HepG2 (cell line): ENCODE results near the gene SIAH2. TPM values are rescaled to one million over a fixed set of nuclear protein-coding genes. Genes with fewer than 3 reads are reported as not detected.

ENCODE experiments used
- ATAC-seq: fragments of 200-7000 bp; cut with Tn5 transposase; 3 replicates; pipeline ENCODE4 v1.9.1; 2020; ENCODE audit warnings: mild to moderate bottlenecking, moderate library complexity
- BruUV-seq: library from RNA; stranded (reverse); fragments of 400-500 nt; replicated peaks from 2 replicates; lab custom pipeline; 2021; lab: Mats Ljungman, UMichigan
- CTCF ChIA-PET: fragments of 300-600 bp; formaldehyde crosslinking; extraction: SDS; loops from one replicate; lab custom pipeline; 2021; ENCODE audit warnings: low total read pairs, inconsistent platforms, low intra/inter-chr PET ratio; lab: Yijun Ruan, JAX
- POLR2A ChIA-PET: fragments of 350-600 bp; sonication (Branson Sonifier 250); formaldehyde crosslinking; loops from one replicate; lab custom pipeline; 2020; ENCODE audit warnings: antibody characterized with exemption, inconsistent platforms; lab: Yijun Ruan, JAX
- DNase-seq: peaks from one replicate; pipeline ENCODE4 v3.0.0-alpha.2; 2015; ENCODE audit warnings: low spot score
- FAIRE-seq: peaks from 3 replicates; lab custom pipeline; 2011; peaks lifted over from hg19 to GRCh38; lab: Jason Lieb, UNC
- H2AFZ ChIP-seq: one replicate; pipeline ENCODE4 v1.6.1; 2011; ENCODE audit warnings: low read length, inconsistent platforms
- H3K27ac ChIP-seq: fragments of 300-600 bp; 3 replicates; pipeline ENCODE4 v1.8.0; 2011; ENCODE audit warnings: mixed run types, mild to moderate bottlenecking, mixed read lengths, low read length, inconsistent platforms; ENCODE audit not compliant: insufficient read depth; ENCODE audit errors: extremely low read length
- H3K27me3 ChIP-seq, 2 experiments: fragments of 200-600 bp in 1 of 2; 2 replicates in 1 of 2; 3 replicates in 1 of 2; pipeline versions ENCODE4 v1.6.0 to v1.8.0; 2011; ENCODE audit warnings: low read length in 2 of 2, mild to moderate bottlenecking in 2 of 2, moderate library complexity in 2 of 2, inconsistent platforms in 1 of 2; ENCODE audit not compliant: insufficient read depth in 2 of 2, control insufficient read depth in 1 of 2
- H3K36me3 ChIP-seq, 2 experiments: fragments of 200-600 bp in 1 of 2; replicated peaks in 1 of 2; 2 replicates in 1 of 2; 3 replicates in 1 of 2; pipeline versions ENCODE4 v1.5.1 to v1.8.0; 2011; ENCODE audit warnings: low read length in 2 of 2, inconsistent platforms in 1 of 2; ENCODE audit not compliant: insufficient read depth in 2 of 2, control insufficient read depth in 1 of 2
- H3K4me1 ChIP-seq: 2 replicates; pipeline ENCODE4 v1.5.1; 2012; ENCODE audit warnings: low read length, inconsistent platforms; ENCODE audit not compliant: insufficient read depth
- H3K4me2 ChIP-seq: 2 replicates; pipeline ENCODE4 v1.6.0; 2011; ENCODE audit warnings: low read depth, low read length, inconsistent platforms
- H3K4me3 ChIP-seq, 3 experiments: fragments of 200-600 bp in 1 of 3; sonication (generic), shearing (Covaris generic) in 1 of 3; replicated peaks in 1 of 3; 2 replicates each; pipeline ENCODE4 v1.5.1; 2011 to 2016; ENCODE audit warnings: low read length in 3 of 3, inconsistent platforms in 2 of 3, low read depth in 2 of 3, mild to moderate bottlenecking in 2 of 3, control low read depth in 1 of 3, mixed read lengths in 1 of 3; ENCODE audit not compliant: insufficient read depth in 1 of 3
- H3K79me2 ChIP-seq: one replicate; pipeline ENCODE4 v1.6.1; 2011; ENCODE audit warnings: low read length, inconsistent platforms; ENCODE audit not compliant: insufficient read depth
- H3K9ac ChIP-seq: 2 replicates; pipeline ENCODE4 v1.6.0; 2011; ENCODE audit warnings: mild to moderate bottlenecking, low read depth, low read length, inconsistent platforms; ENCODE audit not compliant: insufficient read depth
- H3K9me3 ChIP-seq: 2 replicates; pipeline ENCODE4 v1.5.1; 2012; ENCODE audit warnings: mild to moderate bottlenecking, low read length
- H4K20me1 ChIP-seq: 2 replicates; pipeline ENCODE4 v1.6.0; 2011; ENCODE audit warnings: inconsistent platforms, mild to moderate bottlenecking, low read length, moderate library complexity; ENCODE audit not compliant: insufficient read depth
- EHMT2 ChIP-seq: fragments of 200-600 bp; sonication (generic); IDR thresholded peaks from 2 replicates; pipeline ENCODE4 v1.7.0; 2017; ENCODE audit warnings: antibody characterized with exemption, low read depth, low read length, borderline replicate concordance
- HOXA5 ChIP-seq: sonication (generic); formaldehyde crosslinking; IDR thresholded peaks from 2 replicates; pipeline ENCODE4 v1.4.0; 2020; ENCODE audit warnings: missing genetic modification reagents
- MLLT10 ChIP-seq: sonication (generic); formaldehyde crosslinking; IDR thresholded peaks from 2 replicates; pipeline ENCODE4 v1.4.0; 2020; ENCODE audit warnings: missing genetic modification reagents
- NFRKB ChIP-seq: fragments of 450-650 bp; IDR thresholded peaks from 2 replicates; pipeline ENCODE4 v1.6.1; 2017
- TAF1 ChIP-seq: sonication (generic); formaldehyde crosslinking; IDR thresholded peaks from 2 replicates; pipeline ENCODE4 v1.4.0; 2020; ENCODE audit warnings: missing genetic modification reagents
- TEAD3 ChIP-seq: optimal IDR thresholded peaks from 2 replicates; pipeline ENCODE3; 2016; ENCODE audit warnings: borderline replicate concordance
- WGBS: methylation state at CpG from one replicate; pipeline ENCODE4 v1.1.6; 2017; ENCODE audit warnings: low lambda C conversion rate; 5-methylcytosine and 5-hydroxymethylcytosine counted together
- in situ Hi-C: cut with HindIII; loops from 2 replicates; pipeline ENCODE4 v1.10.0; 2017; ENCODE audit warnings: low pct_unique_long_range_greater_than_20kb; ENCODE audit not compliant: extremely low pct_ligation_motif_present
- intact Hi-C: fragments of 100-400 bp; cut with micrococcal nuclease; formaldehyde crosslinking; loops from one replicate; pipeline ENCODE4 v1.10.0; 2022; ENCODE audit not compliant: unreplicated experiment
- polyA plus RNA-seq, 8 experiments: library from polyadenylated mRNA; depleted of rRNA in 3 of 8; stranded (reverse) in 7 of 8; unstranded in 1 of 8; fragments of >200 nt; fragmentation: Illumina TruSeq in 4 of 8; extraction: Trizol in 4 of 8; gene quantifications; 2 replicates each; pipeline versions ENCODE4 v1.2.1 to v1.2.3, GENCODE V29; 2011 to 2016; ENCODE audit warnings: low read depth in 4 of 8, missing spikeins in 1 of 8, mixed read lengths in 1 of 8; ENCODE audit not compliant: insufficient read depth in 1 of 8
- total RNA-seq, 5 experiments: library from RNA; depleted of rRNA; stranded (reverse); fragments of >200 nt; fragmentation: Illumina TruSeq; extraction: Trizol; gene quantifications; 2 replicates each; pipeline ENCODE4 v1.2.3, GENCODE V29; 2016; ENCODE audit warnings: low read depth in 1 of 5
- TF ChIP-seq, protein P1 (sequence below): sonication (generic); formaldehyde crosslinking; IDR thresholded peaks from 2 replicates; pipeline ENCODE4 v1.5.0; 2020; ENCODE audit warnings: mild to moderate bottlenecking, missing genetic modification reagents
- TF ChIP-seq, protein P2 (sequence below): sonication (generic); formaldehyde crosslinking; IDR thresholded peaks from 2 replicates; pipeline ENCODE4 v1.9.0; 2021; ENCODE audit warnings: mild to moderate bottlenecking, missing genetic modification reagents

Gene SIAH2
- total and polyA plus RNA-seq, 2 of the 13 experiments (the other 11 are each of a cell fraction or from before 2014, with no cell fraction given): 71.8 to 117 TPM

DNA sequence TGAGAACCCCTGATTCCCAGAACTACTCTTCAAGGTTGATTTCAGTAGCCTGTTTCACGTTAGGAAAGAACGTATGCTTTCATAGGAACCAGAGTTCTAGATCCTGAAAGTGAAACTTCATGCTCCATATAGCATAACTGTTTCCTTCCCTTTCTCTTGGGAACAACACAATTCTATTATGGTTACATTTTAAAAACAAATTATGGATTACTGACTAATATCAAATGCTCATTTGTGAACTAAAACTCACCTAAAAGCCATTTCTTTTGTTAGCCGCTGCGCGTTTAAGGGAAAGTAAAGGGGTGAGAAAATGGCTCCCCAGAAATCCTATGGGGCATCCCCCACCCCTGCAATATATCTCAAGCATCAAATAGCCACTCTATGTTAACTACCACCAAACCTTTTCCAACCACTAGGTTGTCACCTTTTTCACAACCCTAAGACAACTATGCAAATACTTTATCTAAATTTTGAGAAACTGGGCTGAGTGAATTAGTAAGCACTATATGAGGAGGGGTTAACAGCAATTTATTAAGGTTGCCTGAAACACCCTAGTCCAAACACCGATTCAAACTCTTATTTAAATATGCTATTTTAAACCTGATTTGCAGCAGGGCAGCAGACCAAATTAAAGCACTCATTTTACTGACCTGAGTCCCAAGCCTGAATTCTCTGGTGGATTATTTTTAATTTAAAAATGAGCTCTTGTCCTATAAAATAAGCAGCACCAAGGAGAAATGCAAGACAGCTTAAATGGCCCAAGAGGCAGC, 2.4 kb downstream of the SIAH2 start:
- ChIA-PET CTCF (no interaction called here), POLR2A (interaction anchor here (0.6 to 10.5 kb wide), 10 partner anchors 8 to 36 kb away, joined by 3 to 265 read pairs (median 10); no protein-coding TSS in a partner anchor)
- H3K27me3 ChIP-seq: no peaks in the 10 kb centered on the region; a peak in 2 of 5 replicates
- no peak for ATAC-seq
- H3K9ac ChIP-seq: peak overlapping the region; percentile 99
- TF ChIP-seq MLLT10 (CRISPR knock-in tag): peak; percentile 33; the same call in 1 of the 2 replicates
- TF ChIP-seq TEAD3 (CRISPR knock-in tag): no peak
- TF ChIP-seq EHMT2: no peak
- 0 out of 2 replicates have a peak, but pooled peaks have one; percentile 45 for TF ChIP-seq HOXA5 (CRISPR knock-in tag)
- TF ChIP-seq TAF1 (CRISPR knock-in tag): peak; percentile 30; the same call in 1 of the 2 replicates
- TF ChIP-seq, protein P1, sequence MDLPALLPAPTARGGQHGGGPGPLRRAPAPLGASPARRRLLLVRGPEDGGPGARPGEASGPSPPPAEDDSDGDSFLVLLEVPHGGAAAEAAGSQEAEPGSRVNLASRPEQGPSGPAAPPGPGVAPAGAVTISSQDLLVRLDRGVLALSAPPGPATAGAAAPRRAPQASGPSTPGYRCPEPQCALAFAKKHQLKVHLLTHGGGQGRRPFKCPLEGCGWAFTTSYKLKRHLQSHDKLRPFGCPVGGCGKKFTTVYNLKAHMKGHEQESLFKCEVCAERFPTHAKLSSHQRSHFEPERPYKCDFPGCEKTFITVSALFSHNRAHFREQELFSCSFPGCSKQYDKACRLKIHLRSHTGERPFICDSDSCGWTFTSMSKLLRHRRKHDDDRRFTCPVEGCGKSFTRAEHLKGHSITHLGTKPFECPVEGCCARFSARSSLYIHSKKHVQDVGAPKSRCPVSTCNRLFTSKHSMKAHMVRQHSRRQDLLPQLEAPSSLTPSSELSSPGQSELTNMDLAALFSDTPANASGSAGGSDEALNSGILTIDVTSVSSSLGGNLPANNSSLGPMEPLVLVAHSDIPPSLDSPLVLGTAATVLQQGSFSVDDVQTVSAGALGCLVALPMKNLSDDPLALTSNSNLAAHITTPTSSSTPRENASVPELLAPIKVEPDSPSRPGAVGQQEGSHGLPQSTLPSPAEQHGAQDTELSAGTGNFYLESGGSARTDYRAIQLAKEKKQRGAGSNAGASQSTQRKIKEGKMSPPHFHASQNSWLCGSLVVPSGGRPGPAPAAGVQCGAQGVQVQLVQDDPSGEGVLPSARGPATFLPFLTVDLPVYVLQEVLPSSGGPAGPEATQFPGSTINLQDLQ (CRISPR knock-in tag): no peak
- TF ChIP-seq, protein P2, sequence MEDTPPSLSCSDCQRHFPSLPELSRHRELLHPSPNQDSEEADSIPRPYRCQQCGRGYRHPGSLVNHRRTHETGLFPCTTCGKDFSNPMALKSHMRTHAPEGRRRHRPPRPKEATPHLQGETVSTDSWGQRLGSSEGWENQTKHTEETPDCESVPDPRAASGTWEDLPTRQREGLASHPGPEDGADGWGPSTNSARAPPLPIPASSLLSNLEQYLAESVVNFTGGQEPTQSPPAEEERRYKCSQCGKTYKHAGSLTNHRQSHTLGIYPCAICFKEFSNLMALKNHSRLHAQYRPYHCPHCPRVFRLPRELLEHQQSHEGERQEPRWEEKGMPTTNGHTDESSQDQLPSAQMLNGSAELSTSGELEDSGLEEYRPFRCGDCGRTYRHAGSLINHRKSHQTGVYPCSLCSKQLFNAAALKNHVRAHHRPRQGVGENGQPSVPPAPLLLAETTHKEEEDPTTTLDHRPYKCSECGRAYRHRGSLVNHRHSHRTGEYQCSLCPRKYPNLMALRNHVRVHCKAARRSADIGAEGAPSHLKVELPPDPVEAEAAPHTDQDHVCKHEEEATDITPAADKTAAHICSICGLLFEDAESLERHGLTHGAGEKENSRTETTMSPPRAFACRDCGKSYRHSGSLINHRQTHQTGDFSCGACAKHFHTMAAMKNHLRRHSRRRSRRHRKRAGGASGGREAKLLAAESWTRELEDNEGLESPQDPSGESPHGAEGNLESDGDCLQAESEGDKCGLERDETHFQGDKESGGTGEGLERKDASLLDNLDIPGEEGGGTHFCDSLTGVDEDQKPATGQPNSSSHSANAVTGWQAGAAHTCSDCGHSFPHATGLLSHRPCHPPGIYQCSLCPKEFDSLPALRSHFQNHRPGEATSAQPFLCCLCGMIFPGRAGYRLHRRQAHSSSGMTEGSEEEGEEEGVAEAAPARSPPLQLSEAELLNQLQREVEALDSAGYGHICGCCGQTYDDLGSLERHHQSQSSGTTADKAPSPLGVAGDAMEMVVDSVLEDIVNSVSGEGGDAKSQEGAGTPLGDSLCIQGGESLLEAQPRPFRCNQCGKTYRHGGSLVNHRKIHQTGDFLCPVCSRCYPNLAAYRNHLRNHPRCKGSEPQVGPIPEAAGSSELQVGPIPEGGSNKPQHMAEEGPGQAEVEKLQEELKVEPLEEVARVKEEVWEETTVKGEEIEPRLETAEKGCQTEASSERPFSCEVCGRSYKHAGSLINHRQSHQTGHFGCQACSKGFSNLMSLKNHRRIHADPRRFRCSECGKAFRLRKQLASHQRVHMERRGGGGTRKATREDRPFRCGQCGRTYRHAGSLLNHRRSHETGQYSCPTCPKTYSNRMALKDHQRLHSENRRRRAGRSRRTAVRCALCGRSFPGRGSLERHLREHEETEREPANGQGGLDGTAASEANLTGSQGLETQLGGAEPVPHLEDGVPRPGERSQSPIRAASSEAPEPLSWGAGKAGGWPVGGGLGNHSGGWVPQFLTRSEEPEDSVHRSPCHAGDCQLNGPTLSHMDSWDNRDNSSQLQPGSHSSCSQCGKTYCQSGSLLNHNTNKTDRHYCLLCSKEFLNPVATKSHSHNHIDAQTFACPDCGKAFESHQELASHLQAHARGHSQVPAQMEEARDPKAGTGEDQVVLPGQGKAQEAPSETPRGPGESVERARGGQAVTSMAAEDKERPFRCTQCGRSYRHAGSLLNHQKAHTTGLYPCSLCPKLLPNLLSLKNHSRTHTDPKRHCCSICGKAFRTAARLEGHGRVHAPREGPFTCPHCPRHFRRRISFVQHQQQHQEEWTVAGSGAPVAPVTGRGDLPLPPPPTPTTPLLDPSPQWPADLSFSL (CRISPR knock-in tag): peak; percentile 6; the same call in 1 of the 2 replicates
- TF ChIP-seq NFRKB: no peak
- BruUV-seq: no TSS peak
- no peak overlapping the region for H2AFZ ChIP-seq
- H3K4me1 ChIP-seq: peaks cover 63% of the 10 kb centered on the region
- peaks cover 52% of the 10 kb centered on the region for H4K20me1 ChIP-seq
- peak overlapping the region; percentile 83 for H3K4me2 ChIP-seq
- peaks cover 79% of the 10 kb centered on the region for H3K79me2 ChIP-seq
- FAIRE-seq: no peak
- no peak for DNase-seq
- peak overlapping the region; percentile 97 to 100 (median 98) for H3K4me3 ChIP-seq
- intact Hi-C loops: loop anchor here (1.0 to 10.0 kb wide), 3 partner anchors 19 to 356 kb away; partner anchors contain the start of gene TSC22D2
- in situ Hi-C loops: no loop called here
- 2% methylated on average over 6 of the region's 6 CpGs for WGBS
- no peaks in the 10 kb centered on the region for H3K9me3 ChIP-seq
- H3K36me3 ChIP-seq: peaks cover 2 to 20% of the 10 kb centered on the region in 2 experiments; a peak in 4 of 5 replicates
- peak overlapping the region; percentile 99 for H3K27ac ChIP-seq
